GM18858 (cell line): ENCODE measurements around the gene KDM6A.
A peak's percentile ranks its signal among the peaks of the same experiment; 100 is the strongest.
"Not testable (repeated sequence)": the region's sequence is repeated elsewhere in the genome, so short reads cannot be mapped to it uniquely, and the experiment has no call there.

Experiments used
- ATAC-seq: cut with Tn5 transposase; IDR thresholded peaks from one replicate; pipeline ENCODE4 v1.9.1; 2021; ENCODE audit not compliant: unreplicated experiment

Gene KDM6A

DNA sequence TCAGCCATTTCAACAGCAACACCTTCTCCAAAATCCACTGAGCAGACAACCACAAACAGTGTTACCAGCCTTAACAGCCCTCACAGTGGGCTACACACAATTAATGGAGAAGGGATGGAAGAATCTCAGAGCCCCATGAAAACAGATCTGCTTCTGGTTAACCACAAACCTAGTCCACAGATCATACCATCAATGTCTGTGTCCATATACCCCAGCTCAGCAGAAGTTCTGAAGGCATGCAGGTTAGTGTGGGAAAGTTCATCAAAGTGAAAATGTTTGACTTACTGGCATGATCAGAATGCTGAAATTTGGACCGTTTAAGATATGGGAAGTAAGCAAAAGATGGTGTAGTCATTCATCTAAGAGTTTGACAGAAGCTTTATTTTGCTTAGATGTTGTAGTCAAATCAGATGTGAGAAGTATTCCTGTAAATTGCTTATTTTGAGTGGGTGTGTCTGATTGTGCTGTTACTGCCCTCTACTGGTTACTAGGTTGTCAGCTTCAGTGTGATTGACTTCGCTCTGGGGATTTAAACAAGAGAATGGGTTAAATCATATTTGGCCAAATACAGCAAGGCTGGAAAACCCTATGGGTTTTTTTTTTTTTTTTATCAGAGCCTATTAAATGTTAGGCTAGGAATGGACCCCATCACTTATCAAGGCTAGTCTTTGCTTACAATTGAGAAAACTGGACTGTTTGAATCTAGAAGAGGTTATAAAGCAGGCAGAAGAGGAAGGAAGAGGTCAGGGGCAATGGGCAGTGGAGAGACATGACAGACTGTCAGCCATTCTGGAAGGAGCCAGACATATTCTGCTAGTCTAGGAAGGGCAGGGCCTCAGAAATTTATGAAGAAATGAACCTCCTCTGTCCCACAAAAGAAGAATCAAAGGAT is 197.4 kb downstream of the KDM6A start:
- ATAC-seq: no peak

DNA sequence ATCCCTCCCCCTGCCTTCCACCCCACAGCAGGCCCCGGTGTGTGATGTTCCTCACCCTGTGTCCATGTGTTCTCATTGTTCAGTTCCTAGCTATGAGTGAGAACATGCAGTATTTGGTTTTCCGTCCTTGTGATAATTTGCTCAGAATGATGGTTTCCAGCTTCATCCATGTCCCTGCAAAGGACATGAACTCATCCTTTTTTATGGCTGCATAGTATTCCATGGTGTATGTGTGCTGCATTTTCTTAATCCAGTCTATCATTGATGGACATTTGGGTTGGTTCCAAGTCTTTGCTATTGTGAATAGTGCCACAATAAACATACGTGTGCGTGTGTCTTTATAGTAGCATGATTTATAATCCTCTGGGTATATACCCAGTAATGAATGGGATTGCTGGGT is 200.0 kb downstream of the KDM6A start:
- ATAC-seq: not testable (repeated sequence)

DNA sequence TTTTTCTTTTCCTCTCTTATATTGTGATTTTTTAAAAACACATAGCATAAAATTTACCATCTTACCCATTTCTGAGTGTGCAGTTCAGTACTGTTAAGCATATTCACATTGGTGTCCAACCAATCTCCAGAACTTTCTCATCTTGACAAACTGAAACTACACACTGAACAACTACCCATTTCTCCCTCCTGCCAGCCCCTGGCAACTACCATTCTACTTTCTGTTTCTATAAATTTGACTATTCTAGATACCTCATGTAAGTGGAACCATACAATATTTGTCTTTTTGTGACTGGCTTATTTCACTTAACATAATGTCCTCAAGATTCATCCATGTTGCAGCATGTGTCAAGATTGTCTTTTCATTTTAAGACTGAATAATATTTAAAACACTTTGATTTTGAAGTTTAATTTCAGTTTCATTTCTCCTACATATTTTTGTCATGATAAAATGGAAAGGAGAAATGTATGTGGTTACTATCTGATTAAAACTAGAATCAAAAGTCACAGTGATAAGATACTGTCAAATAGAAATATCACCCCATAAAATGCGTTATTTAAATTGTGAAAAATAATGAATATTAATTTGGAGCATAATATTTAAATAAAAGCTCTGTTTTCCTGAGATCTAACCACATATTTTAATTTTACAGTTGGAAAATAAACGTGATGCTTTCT is 204.9 kb downstream of the KDM6A start:
- ATAC-seq: peak; percentile 95

DNA sequence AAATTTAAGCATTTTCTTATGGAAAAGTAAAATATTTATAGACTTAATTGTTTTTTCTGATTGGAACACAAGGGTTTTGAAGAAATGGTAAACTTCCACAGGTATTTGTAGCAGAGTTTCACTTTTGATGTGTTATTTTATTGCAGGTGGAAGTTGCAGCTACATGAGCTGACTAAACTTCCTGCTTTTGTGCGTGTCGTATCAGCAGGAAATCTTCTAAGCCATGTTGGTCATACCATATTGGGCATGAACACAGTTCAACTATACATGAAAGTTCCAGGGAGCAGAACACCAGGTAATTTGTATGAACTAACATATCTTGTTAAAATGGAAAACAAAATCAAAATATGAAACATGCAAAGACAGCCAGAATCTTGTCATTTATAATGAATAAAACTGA is 210.3 kb downstream of the KDM6A start:
- ATAC-seq: no peak

DNA sequence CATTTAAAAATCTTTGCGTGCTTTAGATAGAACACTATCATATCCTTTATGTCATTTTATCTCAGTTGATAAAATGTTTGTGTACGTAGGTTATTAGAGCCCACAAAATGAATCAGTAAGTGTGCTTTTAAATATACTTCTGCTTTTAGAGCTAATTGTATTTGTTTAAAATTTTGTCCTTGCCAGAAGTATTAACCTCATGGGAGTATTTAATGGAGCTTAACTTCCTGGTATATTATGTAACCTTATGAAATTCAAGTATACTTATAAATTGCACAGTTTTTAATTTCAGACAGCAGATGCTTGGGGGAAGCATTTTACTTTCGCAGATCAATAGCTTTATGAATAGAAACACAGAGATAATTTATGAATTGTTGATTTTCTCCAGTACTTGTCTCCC is 237.5 kb downstream of the KDM6A start:
- ATAC-seq: no peak

DNA sequence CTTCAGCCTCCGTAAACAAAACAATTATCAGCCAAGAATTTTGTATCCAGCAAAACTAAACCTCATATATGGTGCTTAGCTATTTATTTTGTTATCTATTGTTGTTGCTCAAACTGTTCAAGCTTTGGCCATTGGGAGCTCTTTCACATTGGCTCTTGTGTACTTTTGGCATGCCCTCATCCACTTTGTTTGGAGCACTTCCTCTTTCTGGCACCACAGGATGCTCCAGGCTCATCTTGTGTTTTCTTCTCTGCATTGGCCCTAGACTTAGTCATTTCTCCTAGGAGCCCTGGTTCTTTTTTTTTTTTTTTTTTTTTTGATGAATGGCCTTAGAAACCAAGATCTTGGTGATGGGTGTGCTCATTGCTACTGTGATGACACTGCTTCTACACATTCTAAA is 253.2 kb downstream of the KDM6A start:
- no peak for ATAC-seq

DNA sequence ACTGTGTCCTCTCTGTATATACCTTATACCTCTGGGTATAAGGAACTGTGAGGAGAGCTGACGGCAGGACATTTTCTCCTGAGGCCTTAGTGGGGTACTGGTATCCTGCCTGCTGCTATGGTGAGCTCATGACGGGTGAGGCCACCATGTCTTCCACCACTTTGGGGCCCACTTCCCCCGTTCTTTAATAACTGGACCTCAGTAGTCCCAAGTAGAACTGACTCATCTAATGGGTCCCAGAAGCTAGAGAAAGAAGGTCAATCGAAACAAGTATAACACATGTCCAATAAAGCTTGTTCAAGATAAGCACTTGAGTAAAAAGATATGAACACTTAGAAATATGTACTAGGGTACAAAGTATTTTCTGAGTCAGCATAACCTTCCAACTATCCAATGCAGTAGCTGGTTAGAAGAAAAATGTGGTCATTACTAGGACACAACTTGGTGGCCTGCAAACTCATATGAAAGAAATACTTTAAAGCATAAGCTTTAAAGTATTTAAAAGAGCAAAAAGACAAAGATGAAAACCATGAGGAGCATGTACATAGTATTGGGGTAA is 256.0 kb downstream of the KDM6A start:
- ATAC-seq: no peak

DNA sequence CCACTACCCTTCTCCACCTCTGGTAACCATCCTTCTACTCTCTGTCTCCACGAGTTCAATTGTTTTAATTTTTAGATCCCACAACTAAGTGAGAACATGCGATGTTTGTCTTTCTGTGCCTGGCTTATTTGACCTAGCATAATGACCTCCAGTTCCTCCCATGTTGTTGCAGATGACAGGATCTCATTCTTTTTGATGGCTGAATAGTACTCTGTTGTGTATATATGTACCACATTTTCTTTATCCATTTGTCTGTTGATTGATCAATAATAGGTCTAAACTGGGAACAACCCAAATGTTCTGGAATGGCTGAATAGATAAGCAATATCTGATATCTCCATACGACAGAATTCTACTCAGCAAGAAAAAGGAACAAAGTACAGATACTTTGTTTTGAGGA is 260.5 kb downstream of the KDM6A start:
- no peak for ATAC-seq

DNA sequence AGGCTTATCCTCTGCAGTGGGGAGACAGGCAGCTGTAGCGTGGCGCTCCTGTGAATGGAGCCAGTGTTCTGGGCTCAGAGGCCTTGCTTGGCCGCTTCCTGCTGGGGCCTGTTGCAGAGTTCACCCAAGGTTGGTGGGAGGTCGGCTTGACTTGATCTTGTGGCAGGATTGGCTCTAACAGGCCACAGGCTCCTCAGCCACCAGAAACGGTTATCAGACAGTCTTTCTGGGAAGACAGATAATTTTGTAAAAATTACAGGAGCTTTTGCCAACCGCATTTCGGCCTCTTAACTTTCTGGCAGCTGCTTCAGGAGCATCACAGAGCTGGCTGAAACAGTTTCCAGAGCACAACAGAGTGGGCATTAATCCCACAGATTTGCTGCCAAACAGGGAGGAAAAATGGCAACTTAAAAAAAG is 261.3 kb downstream of the KDM6A start:
- no peak for ATAC-seq

DNA sequence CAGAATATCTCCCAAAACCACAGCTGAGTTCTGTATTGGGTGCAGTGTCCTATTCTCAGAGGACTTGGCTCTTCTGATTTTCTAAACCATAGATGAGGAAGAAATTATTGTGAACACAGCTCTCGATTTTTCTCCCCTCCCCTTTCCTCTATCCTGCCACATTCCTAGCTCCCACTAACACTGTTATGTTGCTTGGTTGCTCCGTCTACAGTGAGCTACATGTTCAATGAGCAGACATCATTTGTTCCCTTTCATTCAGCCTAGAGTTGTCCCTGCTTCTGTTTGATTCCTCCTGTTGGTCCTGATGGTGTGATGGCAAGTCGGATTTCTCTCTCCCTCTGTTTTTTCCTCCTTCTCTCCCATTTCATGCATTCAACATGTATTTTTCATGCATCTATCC is 261.8 kb downstream of the KDM6A start:
- ATAC-seq: no peak

DNA sequence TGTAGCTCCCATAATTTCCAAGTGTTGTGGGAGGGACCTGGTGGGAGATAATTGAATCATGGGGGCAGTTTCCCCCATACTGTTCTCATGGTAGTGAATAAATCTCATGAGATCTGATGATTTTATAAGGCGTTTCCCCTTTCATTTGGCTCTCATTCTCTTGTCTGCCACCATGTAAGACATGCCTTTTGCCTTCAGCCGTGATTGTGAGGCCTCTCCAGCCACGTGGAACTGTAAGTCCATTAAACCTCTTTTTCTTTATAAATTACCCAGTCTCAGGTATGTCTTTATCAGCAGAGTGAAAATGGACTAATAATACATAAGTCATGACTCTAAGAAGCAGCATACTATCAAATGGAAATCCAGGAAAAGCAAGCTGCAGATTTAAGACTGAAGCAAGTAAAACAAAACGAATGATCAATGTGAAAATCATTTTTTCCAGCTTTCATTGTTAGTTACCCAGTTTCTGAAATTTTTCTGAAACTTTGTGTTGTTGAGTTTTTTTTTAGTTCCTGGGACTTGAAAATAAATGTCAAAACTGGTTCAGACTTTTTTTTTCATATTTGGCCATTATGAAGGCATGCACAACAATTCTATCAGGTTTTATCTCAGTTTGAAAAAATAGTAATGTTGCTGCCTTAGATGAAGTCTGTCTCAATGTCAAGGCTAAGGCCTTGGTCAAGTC is 262.5 kb downstream of the KDM6A start:
- ATAC-seq: not testable (repeated sequence)

DNA sequence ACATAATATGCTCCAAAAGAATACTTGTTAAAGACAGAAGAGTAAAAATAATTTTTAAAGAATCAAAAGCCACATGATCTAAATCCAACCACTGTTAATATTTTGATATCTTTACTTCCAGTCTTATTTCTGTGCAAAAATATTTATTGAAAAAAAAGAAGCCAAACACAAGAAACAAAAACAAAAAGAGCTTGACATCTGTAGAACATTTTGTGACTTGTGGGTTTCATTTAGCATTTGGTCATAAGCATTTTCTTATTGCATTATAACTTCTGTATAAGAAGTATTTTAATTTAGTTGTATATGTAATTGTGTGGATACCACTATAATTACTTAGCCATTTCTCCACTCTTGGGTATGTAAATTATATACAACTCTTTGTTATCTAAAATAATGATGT is 264.5 kb downstream of the KDM6A start:
- no peak for ATAC-seq

DNA sequence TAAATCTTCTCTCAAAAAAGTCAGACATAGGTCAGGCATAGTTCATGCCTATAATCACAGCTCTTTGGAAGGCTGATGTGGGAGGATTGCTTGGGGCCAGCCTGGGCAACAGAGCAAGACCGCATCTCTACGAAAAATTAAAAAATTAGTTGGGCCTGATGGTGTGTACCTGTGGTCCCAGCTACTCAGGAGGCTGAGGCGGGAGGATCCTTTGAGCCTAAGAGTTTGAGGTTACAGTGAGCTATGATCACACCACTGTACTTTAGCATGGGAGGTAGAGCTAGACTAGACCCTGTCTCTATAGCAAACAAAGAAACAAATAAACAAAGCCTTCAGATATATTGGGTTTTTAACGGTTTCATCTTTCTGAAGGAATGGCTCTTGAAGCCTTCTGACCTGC is 265.5 kb downstream of the KDM6A start:
- no peak for ATAC-seq

DNA sequence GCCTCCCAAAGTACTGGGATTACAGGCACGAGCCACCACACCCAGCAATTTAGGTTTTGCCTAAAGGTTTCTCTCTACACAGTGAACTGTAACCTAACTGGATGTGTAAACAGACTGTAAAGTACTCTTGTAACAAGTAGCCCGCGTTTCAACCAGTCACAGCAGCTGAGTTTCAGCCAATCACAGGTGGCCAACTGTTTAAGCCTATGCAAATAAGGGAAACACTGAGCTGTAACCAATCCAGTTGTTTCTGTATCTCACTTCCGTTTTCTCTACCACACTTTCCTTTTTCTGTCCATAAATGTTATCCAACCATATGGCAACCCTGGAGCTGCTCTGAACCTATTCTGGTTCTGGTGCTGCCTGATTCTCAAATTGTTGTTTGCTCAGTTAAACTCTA is 267.8 kb downstream of the KDM6A start:
- ATAC-seq: no peak

DNA sequence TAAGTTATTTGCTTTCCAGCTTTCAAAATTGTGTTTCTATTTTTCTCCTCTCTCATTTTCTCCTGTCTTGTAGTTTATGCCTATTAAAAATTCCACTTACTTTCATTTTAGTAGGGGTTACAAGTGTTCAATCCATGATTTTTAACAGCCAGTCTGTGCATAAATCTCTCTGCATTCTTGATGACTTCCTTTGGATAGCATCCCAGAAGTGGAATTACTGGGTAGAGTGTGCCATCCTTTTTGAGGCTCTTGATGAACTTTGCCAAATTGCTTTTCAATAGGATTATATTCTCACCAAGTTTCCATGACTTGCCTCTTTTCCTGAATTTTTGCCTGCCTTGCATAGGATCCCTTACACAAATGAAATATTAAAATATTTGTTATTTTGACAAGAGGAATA is 269.2 kb downstream of the KDM6A start:
- ATAC-seq: no peak

DNA sequence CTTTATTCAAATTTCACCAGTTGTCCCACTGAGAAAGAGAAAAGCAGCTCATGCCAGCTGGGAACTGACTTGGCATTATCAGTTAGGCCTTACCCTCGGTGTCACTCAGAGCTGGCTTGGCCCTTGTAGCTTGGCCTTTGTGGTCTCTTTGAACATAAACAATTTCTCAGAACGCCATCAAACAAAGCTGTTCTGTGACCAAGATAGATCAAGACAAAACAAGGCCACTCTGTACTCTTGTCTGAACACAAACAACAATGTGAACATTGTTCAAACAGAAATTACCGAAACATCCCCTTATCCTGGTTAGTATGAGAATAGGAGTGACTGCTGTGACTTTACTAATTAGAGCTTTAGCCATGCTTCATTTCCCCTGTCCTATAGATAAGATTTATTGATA is 270.5 kb downstream of the KDM6A start:
- ATAC-seq: no peak

DNA sequence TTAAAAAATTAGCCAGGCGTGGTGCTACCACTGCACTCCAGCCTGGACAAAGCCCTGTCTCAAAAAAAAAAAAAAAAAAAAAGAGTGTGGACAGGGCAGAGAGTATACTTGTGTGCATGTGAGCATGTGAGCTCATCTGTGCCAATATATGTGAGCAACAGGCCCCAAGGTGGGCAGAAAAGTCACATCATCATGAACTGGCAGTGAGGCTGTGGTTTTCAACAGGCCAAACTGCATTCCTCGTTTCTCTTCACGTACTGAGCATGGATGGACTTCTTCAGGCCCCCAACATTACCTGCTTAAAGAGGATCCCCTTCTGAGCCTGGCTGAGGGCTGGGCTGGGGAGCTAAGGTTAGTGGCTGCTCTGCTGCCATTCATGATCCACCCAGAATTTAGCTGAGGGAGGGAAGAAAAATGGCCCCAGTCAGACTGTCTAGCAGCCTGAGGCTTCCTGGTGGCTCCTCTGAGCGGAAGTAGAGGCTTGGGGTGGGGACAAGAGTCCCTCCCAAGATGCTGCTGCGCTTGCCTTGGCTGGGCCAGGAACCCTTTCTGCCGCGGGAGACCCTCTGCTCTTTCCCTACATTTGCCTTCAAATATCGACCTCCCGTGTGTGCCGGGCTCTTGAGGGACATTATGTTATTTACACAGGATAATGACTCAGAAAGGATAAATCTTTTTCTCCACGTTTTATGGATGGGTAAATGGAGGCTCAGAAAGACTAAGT is 272.7 kb downstream of the KDM6A start:
- ATAC-seq: no peak

DNA sequence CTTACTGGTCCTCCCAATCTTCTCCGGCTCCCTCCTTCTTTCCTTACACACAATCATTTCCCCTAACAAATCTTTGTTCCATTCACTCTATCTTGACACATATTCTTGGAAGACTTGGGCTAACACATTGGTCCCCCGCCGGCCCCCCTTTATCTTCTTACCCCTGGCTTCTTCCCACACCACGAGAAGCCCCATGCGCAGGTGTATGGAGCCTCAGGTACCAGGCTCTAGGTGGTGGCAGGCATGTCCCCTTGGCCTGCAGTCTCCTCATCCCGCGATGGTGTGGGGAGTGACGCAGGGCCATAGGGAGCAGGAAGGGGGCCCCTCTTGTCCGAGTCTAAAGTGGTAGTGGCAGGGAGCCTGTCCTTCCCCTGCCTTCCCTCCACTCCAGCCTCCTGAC is 277.8 kb downstream of the KDM6A start:
- ATAC-seq: no peak

DNA sequence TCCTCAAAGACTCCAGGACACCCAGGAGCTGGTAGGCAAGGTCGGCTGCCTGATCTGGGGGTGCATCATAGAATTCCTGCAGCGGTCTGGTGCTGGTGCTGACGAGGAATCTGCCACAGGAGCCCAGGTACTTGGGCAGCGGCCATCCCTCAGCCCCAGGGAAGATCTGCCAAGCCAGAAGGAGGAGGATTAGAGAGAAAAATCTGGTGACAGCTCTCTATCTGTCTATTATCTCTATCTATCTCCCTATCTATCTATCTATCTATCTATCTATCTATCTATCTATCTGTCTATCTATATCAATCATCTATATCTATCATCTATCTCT is 281.0 kb downstream of the KDM6A start:
- ATAC-seq: no peak

DNA sequence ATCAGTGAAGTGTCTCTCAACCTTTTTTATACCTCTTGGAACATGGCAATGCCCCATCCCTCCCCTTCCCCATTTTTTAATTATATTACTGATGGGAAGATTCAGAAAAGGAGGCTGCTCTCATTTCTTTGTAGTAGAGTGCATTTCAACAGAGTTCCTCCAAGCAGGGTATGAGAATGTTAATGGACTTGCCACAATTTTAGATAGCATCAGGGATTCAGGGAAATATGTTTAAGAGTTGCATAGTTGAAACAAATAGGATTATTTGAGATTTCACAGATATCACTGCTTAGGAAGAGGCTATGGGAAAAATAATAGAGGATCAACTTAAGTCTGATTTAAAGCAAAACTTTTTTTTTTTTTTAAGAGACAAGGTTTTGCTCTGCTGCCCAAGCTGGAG is 281.5 kb downstream of the KDM6A start:
- no peak for ATAC-seq

DNA sequence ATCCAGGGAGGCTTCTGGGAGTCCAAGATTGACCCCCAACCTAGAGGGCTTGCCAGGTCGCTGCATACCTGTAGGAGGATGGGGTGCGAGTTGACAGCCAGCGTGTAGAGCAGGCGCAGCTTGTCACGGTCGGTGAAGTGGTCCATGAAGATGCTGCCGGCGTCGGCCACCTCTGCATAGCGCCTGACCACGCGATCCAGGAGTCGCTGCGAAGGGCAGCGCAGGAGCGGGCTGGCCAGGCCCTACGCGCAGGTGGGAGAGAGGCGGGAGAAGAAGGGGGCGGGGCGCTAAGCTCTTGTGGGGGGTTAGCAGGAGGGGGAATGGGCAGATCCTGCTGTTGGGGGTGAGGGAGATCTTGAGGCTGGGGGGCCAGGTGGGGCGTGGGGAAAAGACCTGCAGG is 284.7 kb downstream of the KDM6A start:
- ATAC-seq: no peak
